NOMO-1 (cell line): Measurements from ENCODE around the gene TYW1B.
"Not testable (repeated sequence)": the region's sequence is repeated elsewhere in the genome, so short reads cannot be mapped to it uniquely, and the experiment has no call there.

Source experiments
- DNase-seq, 2 experiments: peaks; one replicate each; lab custom pipeline; 2025; ENCODE audit not compliant: unreplicated experiment in 2 of 2; lab: John Stamatoyannopoulos, UW

Gene TYW1B

DNA sequence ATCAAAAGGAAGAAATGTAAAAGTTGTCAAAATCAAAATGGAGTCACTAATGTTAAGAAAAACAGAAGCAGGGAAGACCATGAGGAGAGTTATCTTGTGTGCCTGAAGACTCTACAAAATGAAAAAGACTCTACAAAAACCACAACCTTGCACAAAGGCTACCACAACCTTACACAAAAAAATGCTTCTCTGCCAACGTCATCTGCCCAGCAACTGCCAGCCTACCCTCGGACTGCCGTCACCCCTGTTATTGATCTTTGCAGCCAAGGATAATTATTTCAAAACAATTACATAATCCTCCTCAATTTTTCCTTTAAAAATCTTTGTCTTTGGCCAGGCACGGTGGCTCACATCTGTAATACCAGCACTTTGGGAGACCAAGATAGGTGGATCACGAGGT, 61.0 kb downstream of the TYW1B start:
- DNase-seq: not testable (repeated sequence)

DNA sequence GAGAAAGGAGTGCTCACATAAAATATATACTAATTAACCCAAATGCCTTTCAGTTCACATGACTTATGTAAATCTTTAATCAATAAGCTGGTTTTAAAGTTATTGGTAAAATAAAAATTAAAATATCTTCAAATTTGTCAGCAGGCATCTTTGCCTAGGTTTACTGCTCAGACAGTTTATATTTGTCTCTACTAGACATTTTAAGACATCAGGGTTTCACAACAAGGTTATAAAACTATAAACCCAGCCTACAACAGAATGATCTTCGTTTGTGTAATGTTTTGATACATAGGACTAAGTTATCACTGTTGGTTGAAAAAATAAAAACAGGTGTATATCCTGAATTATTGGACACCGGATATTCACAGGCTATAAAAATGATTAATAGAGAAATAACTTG, 67.4 kb downstream of the TYW1B start:
- DNase-seq: no peak

DNA sequence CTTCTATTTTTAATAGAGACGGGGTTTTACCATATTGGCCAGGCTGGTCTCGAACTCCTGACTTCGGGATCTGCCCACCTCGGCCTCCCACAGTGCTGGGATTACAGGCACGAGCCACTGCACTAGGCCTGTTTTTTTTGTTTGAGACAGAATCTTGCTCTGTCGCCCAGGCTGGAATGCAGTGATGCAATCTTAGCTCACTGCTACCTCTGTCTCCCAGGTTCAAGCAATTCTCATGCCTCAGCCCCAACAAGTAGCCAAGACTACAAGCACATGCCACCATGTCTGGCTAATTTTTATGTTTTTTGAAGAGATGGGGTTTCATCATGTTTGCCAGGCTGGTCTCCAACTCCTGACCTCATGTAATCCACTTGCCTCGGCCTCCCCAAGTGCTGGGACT, 73.7 kb downstream of the TYW1B start:
- DNase-seq: no peak

DNA sequence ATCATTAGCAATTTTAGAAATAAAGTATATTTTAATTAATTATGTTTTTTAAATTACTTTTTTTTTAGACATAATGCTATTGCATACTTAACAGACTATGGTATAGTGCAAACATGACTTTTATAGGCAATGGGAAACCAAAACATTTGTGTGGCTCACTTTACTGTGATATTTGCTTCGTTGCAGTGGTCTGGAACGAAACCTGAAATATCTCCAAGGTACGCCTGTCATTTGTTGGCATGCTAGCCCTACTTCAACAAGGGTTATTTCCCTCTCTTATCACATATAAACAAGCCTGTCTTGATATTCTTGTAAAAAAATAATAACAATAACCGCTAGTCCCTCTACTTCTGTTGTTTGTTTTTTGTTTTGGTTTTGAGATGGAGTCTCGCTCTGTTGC, 74.2 kb downstream of the TYW1B start:
- DNase-seq: no peak

DNA sequence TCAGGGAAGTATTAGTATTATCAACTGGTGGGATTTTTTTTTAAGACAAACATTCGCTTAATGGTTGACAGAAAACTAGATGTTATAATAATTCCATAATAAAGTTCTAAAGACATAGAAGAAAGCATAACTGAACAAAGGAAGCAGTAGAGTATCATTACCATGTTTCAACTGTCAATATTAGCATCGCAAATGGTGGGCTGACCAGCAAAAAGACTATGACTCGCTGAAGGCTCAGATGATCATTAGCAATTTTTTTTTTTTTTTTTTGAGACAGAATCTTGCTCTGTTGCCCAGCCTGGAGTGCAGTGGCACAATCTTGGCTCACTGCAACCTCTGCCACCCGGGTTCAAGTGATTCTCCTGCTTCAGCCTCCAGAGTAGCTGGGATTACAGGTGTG, 74.8 kb downstream of the TYW1B start:
- not testable (repeated sequence) for DNase-seq

DNA sequence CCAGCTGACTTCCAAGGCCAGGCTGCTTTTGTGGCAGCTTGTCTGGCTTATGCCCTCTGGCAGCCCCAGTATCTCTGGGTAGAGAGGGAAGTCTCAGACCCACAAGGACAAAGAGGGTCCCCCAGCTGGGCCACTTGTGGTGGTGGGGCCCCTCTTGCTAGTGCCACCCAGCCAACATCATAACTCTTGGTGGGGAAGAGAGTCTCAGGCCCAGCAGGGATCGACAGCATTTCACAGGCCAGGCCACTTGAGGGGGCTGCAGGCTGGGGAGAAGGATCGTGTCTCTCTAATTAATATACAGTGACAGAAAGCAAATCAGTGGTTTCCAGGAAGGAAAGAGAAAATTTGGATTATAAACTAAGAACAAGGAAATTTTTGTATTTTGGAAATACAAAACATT, 76.0 kb downstream of the TYW1B start:
- DNase-seq: no peak

DNA sequence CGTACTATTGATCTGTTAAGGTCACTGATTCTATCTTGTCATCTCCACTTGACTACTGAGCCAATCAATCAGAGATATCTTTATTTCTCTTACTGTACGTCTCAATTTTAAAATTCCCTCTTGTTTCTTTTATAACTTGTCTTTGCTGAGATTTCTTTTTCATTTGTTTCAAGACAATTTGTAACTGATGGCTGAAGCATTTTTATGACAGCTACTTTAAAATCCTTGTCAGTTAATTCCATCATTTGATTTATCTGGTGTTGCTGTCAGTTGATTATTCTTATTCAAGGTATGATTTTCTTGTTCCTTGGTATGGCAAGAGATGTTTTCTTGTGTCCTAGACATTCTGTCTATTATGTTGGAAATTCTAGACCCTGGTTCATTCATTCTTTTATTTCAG, 76.6 kb downstream of the TYW1B start:
- DNase-seq: no peak

DNA sequence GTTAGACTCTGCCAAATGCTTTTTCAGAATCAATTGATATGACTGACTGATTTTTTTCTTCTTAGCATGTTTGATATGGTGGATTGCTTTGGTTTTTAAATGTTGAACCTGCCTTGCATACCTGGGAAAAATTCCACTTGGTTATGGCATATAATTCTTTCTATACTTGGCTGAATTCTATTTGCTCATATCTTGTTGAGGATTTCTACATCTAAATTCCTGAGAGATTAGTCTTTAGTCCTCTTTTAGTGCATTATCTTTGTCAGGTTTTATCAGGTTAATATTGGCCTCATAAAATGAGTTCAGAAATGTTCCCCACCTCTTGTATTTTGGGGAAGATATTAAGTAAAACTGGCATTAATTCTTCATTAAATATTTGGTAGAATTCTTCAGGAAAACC, 79.4 kb downstream of the TYW1B start:
- not testable (repeated sequence) for DNase-seq

DNA sequence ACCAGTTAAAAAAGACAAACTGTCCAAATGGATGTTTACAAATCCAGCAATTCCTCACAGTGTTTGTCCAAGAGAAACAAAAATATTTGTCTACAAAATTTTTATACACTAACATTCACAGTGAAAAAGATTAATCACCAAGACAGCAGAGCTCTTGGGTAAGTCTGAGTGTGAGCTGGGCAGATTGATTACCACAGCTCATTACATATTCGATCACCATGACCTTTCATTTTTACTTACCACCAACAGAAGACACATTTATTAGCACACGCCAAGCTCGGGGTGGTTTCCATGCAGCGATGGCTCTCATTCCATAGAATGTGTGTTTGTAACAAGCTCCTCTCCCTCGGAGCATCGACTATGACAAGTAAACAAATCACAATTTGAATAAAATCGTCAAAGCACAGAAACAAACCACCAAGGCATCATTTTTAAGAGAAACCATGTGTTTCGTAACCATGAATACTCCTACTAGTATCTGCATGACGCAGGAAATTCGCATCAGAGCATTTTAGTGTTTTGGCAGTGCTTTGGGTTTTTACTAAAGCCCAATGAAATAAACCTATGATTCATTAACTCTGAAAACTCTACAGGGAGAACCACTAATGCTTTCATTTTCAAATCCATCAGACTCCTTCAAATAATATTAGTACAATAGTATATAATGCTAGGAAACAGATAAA, 83.6 kb downstream of the TYW1B start:
- not testable (repeated sequence) for DNase-seq

DNA sequence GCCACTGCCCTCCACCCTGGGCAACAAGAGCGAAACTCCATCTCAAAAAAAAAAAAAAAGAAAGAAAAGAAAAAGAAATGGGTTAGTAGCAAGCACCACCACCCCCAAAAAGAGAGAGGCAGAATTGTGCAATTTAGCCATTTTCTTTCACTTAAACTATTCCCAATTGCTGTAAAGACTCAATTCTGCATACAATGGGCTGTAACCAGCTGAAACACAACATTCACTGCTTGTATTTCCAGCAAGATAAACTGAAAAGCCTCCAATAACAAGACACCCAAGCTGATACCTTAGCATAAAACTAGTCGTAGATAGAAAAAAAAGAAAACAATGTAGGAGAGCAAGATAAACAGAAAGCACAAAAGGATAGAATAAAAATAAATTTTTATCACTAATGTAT, 84.2 kb downstream of the TYW1B start:
- not testable (repeated sequence) for DNase-seq

DNA sequence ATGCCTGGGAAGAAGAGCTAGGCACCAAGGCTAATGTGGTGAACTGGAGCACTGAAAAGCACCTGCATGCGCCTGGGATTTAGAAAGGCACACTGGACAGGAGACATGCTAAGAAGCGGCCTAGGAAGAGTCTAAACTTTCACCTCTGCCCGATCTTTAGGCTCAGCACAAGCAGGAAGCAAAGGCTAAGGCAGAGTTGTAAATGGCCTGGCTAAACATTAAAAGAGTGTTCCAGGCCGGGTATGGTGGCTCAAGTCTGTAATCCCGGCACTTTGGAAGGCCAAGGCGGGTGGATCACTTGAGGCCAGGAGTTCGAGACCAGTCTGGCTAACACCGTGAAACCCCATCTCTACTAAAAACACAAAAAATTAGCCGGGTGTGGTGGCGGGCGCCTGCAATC, 88.3 kb downstream of the TYW1B start:
- DNase-seq: not testable (repeated sequence)

DNA sequence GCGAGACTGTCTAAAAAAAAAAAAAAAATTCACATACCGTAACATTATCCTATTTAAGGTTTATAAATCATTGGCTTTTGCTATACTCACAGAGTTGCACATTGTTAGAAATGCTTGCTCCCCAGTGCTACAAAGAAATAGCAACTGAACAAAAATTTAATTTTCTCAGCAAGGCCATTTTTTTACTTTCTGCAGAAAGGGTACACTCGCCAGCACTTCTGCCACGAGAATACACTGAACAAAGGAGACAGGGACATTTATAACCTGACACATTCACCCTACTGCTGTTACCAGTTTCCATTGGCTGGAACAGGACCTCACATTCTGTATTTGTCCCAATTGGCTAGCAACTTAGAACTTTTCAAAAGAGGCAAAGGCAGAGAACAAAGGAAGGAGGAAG, 92.1 kb downstream of the TYW1B start:
- not testable (repeated sequence) for DNase-seq

DNA sequence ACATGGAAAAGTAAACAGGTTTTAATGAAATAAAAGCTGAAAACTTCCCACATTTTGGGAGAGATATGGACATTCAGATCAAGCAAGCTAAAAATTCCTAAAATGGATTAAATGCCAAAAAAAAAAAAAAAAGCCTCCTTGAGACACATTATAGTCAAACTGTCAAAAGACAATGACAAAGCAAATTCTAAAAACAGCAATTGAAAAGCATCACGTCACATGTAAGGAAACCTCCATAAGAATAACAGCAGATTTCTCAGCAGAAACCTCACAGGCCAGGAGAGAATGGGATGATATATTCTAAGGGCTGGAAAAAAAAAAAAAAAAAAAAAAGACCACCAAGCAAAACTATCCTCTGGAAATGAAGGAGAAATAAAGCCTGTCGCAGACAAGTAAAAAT, 97.2 kb downstream of the TYW1B start:
- DNase-seq: not testable (repeated sequence)

DNA sequence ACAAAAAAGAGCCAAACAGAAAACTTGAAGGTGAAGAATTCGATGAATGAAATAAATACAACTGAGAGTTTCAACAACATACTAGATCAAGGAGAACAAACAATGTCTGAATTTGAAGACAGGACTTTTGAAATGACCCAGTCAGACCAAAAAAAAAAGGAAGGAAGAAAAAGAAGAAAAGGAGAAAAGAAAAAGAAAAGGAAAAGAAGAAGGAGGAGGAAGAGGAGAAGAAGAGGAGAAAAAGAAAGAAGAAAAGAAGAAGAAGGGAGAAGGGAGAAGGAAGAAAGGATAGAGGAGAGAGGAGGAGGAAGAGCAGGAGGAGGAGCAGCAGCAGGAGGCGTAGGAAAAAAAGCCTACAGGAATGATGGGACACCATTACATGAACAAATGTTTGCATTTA, 97.6 kb downstream of the TYW1B start:
- DNase-seq: not testable (repeated sequence)

DNA sequence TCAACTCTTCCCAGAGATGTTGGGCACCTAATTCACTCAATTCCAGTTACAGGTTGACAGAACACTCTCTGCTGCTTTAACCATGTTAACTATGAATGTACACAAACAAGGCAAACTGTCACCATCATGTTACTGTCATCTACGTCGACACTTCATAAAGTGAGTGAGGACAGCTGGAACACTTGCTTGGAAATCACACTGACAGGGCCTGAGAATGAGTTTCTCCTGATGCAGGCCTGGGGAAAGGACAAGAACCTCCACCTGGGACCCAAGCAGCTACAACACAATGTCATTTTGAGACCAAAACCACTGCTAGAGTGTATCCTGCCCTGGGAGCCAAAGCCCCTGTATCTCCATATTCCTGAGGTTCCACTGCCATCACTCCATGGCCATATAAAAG, 98.9 kb downstream of the TYW1B start:
- DNase-seq: not testable (repeated sequence)

DNA sequence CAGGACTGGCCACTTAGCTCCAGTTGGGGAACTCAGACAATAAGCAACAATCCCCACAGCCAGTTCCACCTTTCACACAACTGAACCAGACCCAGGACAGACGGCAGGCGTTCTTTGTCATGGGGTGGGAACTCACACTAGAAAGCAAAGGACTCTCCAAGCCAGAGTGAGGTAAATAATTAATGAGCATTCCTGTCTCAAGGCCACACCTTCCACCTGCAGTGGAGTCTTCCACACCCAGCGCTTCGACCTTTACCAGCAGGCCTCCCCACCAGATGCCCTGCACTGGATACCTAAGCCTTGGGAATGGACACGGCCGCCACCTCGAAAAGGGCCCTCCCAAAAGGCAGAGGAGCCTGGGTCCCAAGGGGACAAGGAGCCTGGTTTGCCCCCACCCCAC, 105.3 kb downstream of the TYW1B start:
- DNase-seq: not testable (repeated sequence)

DNA sequence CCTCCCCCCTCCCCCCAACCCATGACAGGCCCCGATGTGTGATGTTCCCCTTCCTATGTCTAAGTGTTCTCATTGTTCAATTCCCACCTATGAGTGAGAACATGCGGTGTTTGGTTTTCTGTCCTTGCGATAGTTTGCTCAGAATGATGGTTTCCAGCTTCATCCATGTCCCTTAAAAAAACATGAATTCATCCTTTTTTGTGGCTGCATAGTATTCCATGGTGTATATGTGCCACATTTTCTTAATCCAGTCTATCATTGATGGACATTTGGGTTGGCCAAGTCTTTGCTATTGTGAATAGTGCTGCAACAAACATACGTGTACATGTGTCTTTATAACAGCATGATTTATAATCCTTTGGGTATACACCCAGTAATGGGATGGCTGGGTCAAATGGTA, 107.1 kb downstream of the TYW1B start:
- not testable (repeated sequence) for DNase-seq

DNA sequence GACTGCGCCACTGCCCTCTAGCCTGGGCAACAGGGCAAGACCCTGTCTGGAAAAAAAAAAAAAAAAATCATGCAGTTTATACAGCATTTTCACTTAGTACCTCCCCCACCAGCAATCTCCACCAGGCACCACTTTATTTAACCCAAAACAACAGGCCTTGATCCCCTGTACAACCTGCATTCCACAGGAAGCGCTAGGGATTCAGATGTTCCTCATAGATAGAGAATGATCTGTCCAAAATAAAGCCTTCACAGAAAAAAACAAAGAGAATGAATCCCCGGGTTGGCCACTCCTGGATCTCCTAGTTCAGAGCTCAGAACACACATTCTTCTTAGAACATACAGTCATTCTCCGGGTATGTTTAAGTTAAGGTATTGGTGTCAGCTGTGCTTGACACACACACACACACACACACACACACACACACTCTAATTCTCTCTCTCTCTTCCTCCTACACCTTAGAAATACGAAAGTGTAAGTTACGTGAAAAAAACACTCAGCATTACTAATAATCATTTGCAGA, 110.7 kb downstream of the TYW1B start:
- DNase-seq: not testable (repeated sequence)

DNA sequence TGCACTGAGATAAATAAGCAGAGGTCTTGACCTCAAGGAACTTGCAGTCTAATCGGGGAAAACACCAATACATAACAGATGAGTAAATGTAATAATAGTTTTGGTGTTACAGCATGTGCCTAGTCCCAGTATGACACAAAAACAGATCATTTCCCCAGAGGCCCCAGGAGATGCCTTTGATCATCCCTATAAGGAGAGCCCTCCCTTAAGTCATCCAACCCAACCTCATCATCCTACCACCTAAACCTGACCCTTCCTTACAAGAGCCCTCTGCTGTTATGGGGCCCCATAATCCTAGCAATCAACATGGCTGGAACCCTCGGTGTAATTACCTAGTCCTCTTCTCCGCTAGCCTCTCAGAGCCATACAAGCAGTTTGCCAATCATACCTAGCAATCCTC, 116.1 kb downstream of the TYW1B start:
- DNase-seq: not testable (repeated sequence)

DNA sequence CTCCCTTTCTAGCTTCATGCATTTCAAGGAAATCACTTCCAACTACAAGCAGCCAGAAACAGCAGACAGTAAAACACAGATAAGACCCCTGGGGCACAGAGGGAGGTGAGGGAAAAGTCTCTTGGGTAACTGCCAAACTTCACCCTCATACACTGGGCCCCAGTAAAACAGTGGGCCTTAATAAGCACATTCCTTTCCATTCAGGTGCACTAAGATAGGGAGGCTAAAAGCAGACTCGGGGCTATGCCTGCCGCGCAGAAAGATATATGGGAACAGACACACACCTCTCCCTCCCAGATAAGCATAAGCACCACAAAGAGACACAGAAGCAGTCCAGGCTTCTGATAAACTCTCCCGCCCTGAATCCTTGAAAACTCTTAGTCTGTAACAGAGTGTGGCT, 117.0 kb downstream of the TYW1B start:
- no peak for DNase-seq

DNA sequence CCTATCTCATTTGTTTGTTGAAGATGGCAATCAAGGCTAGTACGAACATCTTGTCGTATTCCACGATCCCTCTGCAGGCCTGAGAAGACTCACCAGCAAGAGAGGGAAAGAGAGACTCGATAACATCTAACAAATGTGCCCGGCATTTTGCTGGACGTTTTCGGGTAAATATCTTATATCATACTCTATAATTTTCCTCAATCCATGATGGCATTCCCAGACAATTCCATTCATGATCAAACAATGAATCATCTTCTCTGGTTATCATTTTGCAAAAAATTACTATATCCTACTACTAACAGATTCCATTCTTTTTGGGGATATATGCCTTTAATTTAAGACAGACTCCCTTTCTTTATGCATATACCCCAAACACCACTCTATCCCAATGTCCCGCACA, 118.1 kb downstream of the TYW1B start:
- no peak for DNase-seq

DNA sequence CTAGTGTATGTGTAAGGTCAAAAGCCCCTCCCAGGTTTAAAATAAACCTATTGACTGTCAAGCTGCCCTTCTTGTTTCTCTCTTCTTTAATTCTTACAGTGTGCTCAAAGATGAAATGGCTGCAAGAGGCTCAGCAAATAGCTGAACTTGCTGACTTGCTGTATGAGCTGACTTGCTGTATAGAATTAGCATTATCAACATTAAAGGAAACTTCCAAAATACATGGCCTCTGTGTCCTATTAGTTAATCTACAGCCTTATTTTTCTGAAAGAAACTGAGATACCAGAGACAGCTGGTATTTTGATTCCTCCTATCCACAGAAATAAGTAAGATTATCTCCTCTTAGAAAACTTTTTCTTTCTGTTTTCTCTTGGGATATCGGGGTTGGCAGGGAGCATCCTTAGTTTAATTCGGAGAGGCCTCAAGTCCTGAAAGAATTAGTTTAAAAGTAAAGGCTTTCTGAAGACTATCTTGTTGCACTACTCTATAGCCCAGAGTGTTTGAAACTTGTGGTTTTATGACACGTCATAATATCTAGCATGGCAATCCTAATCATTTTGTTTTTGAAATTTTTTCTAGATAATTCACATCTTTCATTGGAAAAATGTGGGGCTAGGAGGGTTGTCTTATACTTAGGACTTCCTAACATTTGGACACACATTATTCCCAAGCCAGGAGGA, 119.5 kb downstream of the TYW1B start:
- DNase-seq: not testable (repeated sequence)
